HG02981 (cell line): ENCODE measurements around the gene ITPRIP.

Experiments
- ATAC-seq: cut with Tn5 transposase; IDR thresholded peaks from one replicate; pipeline ENCODE4 v1.9.1; 2021; ENCODE audit warnings: mild to moderate bottlenecking, moderate library complexity; ENCODE audit not compliant: unreplicated experiment

Gene ITPRIP

GRCh38 chr10:104288355-104288754 lies 49.9 kb downstream of the ITPRIP start:
- ATAC-seq: no peak

GRCh38 chr10:104286939-104287338 lies 51.3 kb downstream of the ITPRIP start:
- no peak for ATAC-seq

DNA sequence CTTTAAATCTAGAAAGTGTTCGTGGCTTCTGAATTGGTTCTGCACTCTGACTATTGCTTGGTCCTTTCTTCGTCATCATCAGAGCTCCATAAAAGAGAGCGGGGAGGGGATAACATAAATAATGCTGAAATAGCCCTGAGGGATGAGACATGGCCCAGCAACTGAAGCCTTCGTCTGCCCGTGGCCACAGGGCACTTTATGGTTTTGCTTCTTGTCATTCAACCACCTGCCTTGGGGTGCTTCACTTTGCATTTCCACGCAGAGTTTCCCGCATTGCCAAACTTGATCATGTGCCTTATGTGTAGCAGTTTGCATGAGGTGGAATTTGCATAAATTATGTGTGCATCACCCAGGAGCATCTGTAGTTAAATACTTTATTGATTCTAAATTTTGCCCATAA lies 53.4 kb downstream of the ITPRIP start:
- no peak for ATAC-seq

DNA sequence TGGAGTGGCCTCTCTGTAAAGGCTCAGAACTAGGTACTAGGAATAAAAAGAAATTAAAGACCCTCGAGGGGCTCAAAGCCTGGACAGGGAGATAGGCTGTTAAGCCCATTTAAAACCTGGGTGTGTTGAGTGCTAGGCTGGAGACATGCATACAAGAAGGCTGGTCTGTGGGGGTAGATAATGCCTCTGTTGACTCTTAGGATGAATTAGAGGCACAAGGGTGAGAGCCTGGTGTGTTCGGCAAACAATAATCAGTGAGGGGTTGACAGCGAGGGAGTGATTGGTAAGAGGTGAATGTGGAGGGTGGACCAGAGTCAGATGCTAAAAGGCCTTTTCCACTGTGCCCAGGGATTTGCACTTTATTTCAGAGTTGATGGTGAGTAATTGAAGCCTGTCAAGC lies 56.6 kb downstream of the ITPRIP start:
- ATAC-seq: no peak

- no peak for ATAC-seq
Measured at GRCh38 chr10:104279550-104280259, 58.6 kb downstream of the ITPRIP start.

DNA sequence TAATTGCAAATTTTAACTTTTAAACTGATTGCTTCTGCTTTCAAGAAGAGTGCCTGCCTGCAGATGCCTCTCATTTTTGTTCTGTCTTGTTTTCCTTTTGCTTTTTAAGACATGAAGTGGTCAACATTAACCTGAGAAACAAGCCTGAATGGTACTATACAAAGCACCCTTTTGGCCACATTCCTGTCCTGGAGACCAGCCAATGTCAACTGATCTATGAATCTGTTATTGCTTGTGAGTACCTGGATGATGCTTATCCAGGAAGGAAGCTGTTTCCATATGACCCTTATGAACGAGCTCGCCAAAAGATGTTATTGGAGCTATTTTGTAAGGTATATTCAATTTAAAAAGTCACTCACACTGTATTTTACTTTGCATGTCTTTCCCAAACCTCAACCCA lies 60.5 kb downstream of the ITPRIP start:
- ATAC-seq: no peak

DNA sequence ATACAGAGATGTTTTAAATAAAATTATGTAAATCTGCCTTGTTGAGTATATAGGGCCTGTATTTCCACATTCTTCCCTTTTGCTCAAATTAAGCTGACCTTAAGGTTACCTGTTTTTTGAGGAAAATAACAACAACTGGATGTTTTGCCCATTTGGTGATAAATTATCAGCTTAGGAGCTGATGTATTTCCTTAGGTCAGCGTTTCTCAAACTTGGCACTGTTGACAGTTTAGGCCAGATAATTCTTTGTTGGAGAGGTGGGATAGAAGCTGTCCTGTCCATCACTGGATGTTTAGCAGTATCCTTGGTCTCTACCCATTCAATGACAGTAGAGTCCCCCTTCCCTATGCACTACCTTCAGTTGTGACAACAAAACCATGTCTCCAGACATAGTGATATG lies 62.1 kb downstream of the ITPRIP start:
- no peak for ATAC-seq

- peak; percentile 84 for ATAC-seq
Measured at GRCh38 chr10:104274762-104275721, 63.2 kb downstream of the ITPRIP start.

DNA sequence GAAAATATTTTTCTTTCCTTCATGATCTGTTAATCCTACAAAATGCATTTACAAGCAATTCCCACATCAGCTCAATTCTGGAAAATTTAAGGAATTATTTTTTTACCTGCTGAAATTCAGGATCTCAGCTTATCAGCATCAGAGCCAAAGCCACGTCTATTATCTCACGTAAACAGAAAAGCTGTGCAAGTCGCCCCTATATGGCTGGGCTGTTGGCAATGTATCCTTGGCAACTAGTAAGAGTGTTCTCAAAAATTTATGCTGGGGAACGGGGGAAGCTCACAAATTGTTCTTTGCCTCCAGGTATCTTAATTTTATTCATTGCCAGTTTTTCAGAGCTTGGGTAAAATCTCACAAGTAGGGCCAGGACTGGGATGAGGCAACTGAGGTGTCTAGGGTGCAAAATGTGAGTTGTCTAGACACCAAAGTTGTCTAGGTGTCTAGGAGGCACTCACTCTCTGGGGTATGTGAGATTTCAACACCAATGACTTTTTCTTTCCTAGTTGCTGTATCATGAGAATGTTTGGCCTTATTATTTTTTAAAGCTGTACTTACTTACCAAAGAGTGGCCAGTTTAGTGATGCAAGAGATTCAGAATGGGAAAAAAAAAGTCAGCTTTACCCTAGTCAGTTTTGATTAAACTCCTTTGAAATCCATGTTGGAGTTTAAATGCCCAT lies 64.2 kb downstream of the ITPRIP start:
- ATAC-seq: no peak

DNA sequence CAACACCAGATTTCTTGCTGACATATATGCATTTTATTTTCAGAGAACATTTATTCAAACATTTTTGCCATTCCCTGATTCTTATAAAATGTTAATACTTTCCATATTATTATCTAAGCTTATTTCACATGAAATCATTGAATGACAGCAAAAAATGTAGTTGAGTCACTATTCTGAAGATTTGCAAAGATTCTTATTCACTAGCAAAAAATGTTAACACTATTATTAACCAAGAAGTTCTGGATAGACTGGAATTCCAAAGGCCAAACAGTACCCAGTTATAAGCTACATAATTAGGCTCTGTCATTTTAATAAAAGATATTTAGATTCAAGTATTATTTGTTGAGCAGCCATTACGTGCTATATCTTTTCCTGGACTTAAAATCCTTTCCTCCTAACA lies 65.0 kb downstream of the ITPRIP start:
- ATAC-seq: no peak

DNA sequence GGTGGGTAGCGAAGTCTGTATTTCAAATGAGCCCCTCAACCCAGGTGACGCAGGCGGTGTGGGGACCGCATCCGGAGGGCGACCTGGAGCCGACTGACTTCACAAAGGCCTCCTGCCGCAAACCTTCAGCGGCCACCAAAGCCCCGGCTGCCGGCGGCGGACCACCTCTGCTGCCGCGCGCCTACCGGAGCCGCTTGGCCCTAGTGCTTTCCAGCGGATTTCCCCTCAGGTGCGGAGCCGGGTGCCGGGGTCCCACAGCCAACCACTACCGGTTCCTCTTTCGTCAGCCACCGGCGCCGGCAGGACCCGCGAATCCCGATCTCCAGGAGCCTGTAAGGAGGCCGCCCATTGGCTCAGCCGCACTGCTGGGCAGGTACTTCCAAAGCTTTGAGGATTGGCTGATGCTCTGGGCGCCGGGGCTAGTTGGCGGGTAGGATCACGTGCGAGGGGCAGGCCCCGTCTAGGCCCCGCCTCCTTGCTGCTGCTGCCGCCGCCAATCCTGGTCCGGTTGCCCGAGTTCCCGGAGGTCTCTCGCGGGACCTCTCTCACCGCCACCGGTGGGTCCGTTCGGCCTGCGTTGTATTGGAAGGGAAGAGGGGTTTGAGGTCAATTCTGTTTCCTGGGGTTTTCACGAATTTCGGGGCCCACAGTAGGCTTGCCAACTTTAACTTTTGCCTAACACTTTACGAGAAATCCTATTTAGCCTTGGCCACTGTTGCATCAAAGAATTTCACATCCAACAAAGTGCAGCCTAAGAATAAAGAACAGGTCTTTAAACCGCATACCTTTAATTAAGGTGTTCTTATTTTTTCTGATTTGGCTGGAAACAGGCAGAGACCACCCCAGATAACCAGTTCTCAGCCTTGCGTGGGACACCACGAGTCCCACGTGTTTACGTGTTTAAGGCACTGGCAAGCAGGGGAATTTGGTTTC lies 69.3 kb downstream of the ITPRIP start, which contains the start of gene GSTO2:
GSTO2 (plus strand) TSS at position 472 of the 933 bp plus-strand sequence. CDS start 5,732 bp downstream, outside the sequence.
- ATAC-seq: peak; percentile 99

GRCh38 chr10:104268405-104268712 lies 69.9 kb downstream of the ITPRIP start:
- ATAC-seq: no peak

- ATAC-seq: no peak
Measured at GRCh38 chr10:104267721-104268404, 70.4 kb downstream of the ITPRIP start.

GRCh38 chr10:104264783-104265182 lies 73.5 kb downstream of the ITPRIP start:
- no peak for ATAC-seq

DNA sequence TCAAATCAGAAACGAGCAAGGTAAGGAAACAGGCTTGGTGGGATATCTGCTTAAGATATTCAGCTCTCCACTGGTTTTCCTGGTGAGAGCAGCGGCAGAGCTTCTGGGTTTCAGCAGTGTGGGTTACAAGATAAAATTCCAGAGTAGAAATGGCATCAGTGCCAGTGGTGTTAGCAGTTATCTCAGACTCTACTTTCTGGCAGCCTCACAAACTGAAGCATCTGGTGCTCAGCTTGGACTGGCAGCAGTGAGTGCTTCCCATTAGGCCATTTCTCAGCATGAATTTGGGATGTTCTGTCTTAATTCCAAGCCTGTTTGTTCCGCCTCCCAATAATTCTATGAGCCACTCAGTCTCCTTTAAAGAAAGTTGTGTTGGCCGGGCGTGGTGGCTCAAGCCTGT lies 76.2 kb downstream of the ITPRIP start:
- ATAC-seq: no peak

GRCh38 chr10:104260775-104261115 lies 77.5 kb downstream of the ITPRIP start:
- ATAC-seq: no peak

DNA sequence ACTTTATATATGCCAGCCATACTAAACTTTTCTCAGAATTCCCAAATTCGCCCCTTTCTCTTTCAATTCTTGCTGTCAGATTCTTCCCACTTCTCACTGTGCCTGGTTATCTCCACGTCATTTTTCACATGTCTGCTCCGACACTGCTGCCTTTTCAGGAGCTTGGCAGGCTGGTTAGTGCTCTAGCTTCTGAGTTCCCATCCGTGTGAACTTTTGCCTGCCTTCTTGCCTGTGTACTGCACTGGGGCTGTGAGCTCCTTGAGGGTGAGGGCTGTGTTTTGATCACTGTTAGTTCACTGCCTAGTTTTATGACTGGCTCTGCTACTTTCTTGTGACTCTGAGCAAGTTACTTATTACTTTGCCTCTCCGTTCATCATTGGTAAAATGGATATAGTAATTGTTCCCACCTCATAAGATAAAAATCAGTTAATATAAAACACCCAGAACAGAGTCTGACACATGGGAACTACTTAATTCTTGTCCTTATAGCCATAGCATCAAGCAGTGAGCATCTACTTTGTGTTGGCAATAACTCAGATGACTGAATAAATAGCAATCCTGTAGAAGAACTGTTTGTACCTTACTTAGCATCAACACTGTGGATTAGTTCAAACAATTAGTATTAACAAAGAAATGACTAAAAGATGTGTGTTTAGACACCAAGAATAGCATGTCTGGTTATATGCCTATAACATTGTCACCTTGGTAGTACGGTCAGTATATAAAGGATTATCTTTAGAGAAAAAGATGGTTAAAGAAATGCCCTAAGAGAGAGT lies 78.1 kb downstream of the ITPRIP start:
- ATAC-seq: no peak
